ENCODE data around the gene ALKBH2. TPM values are rescaled to one million over a fixed set of nuclear protein-coding genes. Genes with fewer than 3 reads are reported as not detected.
A peak's percentile ranks its signal among the peaks of the same experiment; 100 is the strongest.

The ALKBH2 gene
- 10 to 100 TPM; 32.1 to 33.3 TPM for total RNA-seq

- Mint-ChIP-seq H3K27me3 (no peaks in the 10 kb centered on the region), H3K36me3 (ENCODE audit: low read depth) (peaks cover 18% of the 10 kb centered on the region), H3K4me1 (peaks cover 30% of the 10 kb centered on the region), H3K4me3 (peak within 1 kb of the TSS; percentile 86), H3K27ac (peak within 1 kb of the TSS; percentile 90), H3K9me3 (ENCODE audit: low read depth) (no peaks in the 10 kb centered on the region)
- ChIA-PET POLR2A (interaction anchor here (0.6 to 1.3 kb wide), 2 partner anchors 39 to 560 kb away, joined by 4 to 6 read pairs; no protein-coding TSS in a partner anchor), CTCF (interaction anchor here (0.6 to 2.3 kb wide), 31 partner anchors 9 to 708 kb away, joined by 3 to 14 read pairs (median 4); partner anchors contain the start of gene USP30)
- DNase-seq = peak; percentile 97
- ATAC-seq = peak; percentile 74
- intact Hi-C loops (cut with DNase I, micrococcal nuclease) = loop anchor here (1.0 to 10.0 kb wide), 17 partner anchors 41 to 1408 kb away; partner anchors contain the start of genes USP30 (in 2 of the 2), CORO1C (in 1 of the 2), FICD (in 1 of the 2) and ISCU (in 1 of the 2)
These were observed at the start of gene ALKBH2 for GRCh38 chr12:109093022-109093918. Gene ALKBH2, minus strand, starts transcription at chr12:109093472. Its CDS starts 686 bp downstream, at chr12:109092786.

DNA sequence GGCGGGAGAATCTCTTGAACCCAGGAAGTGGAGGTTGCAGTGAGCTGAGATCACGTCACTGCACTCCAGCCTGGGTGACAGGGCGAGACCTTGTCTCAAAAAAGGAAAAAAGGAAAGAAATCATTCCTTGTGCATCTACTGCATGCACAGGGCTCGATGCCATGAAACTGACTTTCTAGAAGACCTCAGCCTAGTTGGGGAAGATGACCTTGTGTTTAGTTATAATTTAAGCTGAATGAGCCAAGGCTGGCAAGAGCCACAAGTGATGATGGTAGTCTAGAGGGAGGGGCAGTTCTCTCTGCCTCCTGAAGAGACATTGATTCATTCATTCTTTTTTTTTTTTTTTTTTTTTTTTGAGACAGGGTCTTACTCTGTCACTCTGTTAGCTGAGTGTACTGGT, 47.3 kb upstream of the ALKBH2 start:
- H3K27me3 Mint-ChIP-seq = no peaks in the 10 kb centered on the region
- intact Hi-C loops (cut with DNase I, micrococcal nuclease) = no loop called here
- H3K36me3 Mint-ChIP-seq (ENCODE audit: low read depth) = no peaks in the 10 kb centered on the region
- no peak overlapping the region for H3K27ac Mint-ChIP-seq
- ATAC-seq (no peak), DNase-seq (no peak)
- no peak overlapping the region for H3K4me3 Mint-ChIP-seq
- ChIA-PET POLR2A (no interaction called here), CTCF (interaction anchor here (1.6 kb wide), 1 partner anchor 28 kb away, joined by 5 read pairs; no protein-coding TSS in a partner anchor)
- peaks cover 7% of the 10 kb centered on the region for H3K4me1 Mint-ChIP-seq
- no peaks in the 10 kb centered on the region for H3K9me3 Mint-ChIP-seq (ENCODE audit: low read depth)

DNA sequence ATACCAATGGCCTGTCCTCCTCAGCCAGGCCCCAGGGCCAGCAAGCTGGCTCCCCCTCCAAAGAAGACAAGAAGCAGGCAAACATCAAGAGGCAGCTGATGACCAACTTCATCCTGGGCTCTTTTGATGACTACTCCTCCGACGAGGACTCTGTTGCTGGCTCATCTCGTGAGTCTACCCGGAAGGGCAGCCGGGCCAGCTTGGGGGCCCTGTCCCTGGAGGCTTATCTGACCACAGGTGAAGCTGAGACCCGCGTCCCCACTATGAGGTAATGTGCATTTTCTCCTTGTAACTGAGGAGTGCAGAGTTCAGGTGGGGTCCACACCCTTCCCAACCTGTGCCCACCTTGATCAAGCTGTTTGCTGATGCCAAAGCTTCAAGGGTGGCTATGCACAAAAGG, 46.5 kb upstream of the ALKBH2 start:
- DNase-seq (no peak), ATAC-seq (no peak)
- ChIA-PET POLR2A (no interaction called here), CTCF (no interaction called here)
- H3K4me3 Mint-ChIP-seq = no peak overlapping the region
- peaks cover 7% of the 10 kb centered on the region for H3K4me1 Mint-ChIP-seq
- H3K36me3 Mint-ChIP-seq (ENCODE audit: low read depth) = peaks cover 1% of the 10 kb centered on the region
- no peaks in the 10 kb centered on the region for H3K9me3 Mint-ChIP-seq (ENCODE audit: low read depth)
- H3K27ac Mint-ChIP-seq = no peak overlapping the region
- no peaks in the 10 kb centered on the region for H3K27me3 Mint-ChIP-seq
- intact Hi-C loops (cut with DNase I, micrococcal nuclease) = no loop called here

- Mint-ChIP-seq H3K4me1 (peaks cover 7% of the 10 kb centered on the region), H3K9me3 (ENCODE audit: low read depth) (no peaks in the 10 kb centered on the region), H3K27me3 (no peaks in the 10 kb centered on the region), H3K27ac (no peak overlapping the region), H3K4me3 (no peak overlapping the region), H3K36me3 (ENCODE audit: low read depth) (peaks cover 1% of the 10 kb centered on the region)
- no peak for ATAC-seq
- ChIA-PET POLR2A (no interaction called here), CTCF (interaction anchor here (0.6 kb wide), 1 partner anchor 39 kb away, joined by 3 read pairs; no protein-coding TSS in a partner anchor)
- no peak for DNase-seq
- intact Hi-C loops (cut with DNase I, micrococcal nuclease) = no loop called here
These were observed 46.1 kb upstream of the ALKBH2 start for GRCh38 chr12:109139360-109139759.

DNA sequence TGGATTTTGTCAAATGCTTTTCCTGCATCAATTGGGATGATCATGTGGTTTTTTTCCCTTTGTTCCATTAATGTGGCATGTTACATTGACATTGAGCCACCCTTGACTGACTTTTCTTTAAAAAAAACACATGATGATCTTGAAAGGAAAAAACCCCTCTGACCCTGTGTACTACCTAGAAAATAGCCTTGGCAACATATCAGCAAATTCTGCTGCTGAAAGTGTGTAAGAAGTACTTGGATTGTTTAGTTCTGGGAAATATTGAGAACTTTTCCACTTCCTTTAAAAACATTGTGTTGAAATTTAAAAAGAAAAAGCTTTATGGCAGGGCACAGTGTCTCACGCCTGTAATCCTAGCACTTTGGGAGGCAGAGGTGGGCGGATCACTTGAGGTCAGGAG, 43.8 kb upstream of the ALKBH2 start:
- no peak overlapping the region for H3K27ac Mint-ChIP-seq
- ATAC-seq (no peak), DNase-seq (no peak)
- no peak overlapping the region for H3K4me3 Mint-ChIP-seq
- H3K27me3 Mint-ChIP-seq = no peaks in the 10 kb centered on the region
- CTCF ChIA-PET = interaction anchor here (0.6 to 0.7 kb wide), 3 partner anchors 27 to 502 kb away, joined by 3 read pairs; no protein-coding TSS in a partner anchor
- intact Hi-C loops (cut with DNase I, micrococcal nuclease) = no loop called here
- POLR2A ChIA-PET = no interaction called here
- no peaks in the 10 kb centered on the region for H3K4me1 Mint-ChIP-seq
- H3K9me3 Mint-ChIP-seq (ENCODE audit: low read depth) = no peaks in the 10 kb centered on the region
- H3K36me3 Mint-ChIP-seq (ENCODE audit: low read depth) = peaks cover 1% of the 10 kb centered on the region

- Mint-ChIP-seq H3K9me3 (ENCODE audit: low read depth) (no peaks in the 10 kb centered on the region), H3K27ac (no peak overlapping the region), H3K4me3 (no peak overlapping the region), H3K36me3 (ENCODE audit: low read depth) (peaks cover 1% of the 10 kb centered on the region), H3K27me3 (no peaks in the 10 kb centered on the region), H3K4me1 (no peaks in the 10 kb centered on the region)
- DNase-seq (peak; percentile 16), ATAC-seq (no peak)
- POLR2A ChIA-PET = no interaction called here
- intact Hi-C loops (cut with DNase I, micrococcal nuclease) = no loop called here
- CTCF ChIA-PET = interaction anchor here (1.5 kb wide), 1 partner anchor 23 kb away, joined by 5 read pairs; no protein-coding TSS in a partner anchor
These were observed 41.1 kb upstream of the ALKBH2 start for GRCh38 chr12:109134186-109134917.

GRCh38 chr12:109131154-109132050, 38.1 kb upstream of the ALKBH2 start:
- Mint-ChIP-seq H3K36me3 (ENCODE audit: low read depth) (peaks cover 1% of the 10 kb centered on the region), H3K27ac (no peak overlapping the region), H3K27me3 (no peaks in the 10 kb centered on the region), H3K4me1 (no peaks in the 10 kb centered on the region), H3K4me3 (no peak overlapping the region), H3K9me3 (ENCODE audit: low read depth) (no peaks in the 10 kb centered on the region)
- ChIA-PET POLR2A (no interaction called here), CTCF (interaction anchor here (0.6 to 0.8 kb wide), 4 partner anchors 29 to 359 kb away, joined by 3 to 4 read pairs (median 3); partner anchors contain the start of gene ALKBH2)
- intact Hi-C loops (cut with DNase I, micrococcal nuclease) = no loop called here
- no peak for DNase-seq
- ATAC-seq = no peak

DNA sequence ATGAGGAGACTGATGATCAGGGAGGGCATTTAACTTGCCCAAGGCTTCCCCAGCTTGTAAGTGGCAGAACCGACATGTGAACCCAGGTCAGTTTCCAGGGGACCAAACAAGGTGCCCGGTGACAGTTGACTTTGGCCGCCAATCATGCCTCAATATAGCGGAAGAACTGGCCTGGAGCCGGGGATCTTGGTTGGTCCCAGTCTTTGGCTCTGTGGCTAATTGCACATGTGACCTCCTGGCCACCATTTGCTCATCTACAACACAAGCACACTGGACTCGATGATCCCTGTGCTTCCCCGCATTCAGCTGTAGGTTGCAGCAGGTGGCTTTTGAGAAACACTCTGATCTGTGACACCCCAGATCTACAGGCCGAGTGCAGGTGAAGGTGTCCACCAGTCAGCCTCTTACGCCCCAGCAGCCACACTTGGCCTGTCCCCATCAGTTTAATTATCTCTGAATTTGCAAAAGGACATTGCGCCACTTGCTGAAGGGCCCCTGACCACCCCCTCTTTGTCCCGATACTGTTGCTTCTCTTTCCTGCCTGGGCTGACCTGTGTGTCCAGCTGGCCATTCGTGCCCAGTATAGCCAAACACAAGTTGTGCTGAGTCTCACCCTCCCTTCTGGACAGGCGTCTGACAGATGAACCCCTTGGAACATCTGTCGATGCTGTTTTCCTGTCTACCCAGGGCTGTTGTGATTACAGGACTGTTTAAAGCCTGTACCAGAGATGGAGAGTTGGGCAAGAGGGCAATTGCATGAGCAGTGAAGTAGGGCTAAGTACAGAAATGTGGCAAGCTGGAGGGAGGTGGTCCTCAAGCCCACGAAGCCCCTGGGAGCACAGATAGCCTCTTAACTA, 37.3 kb upstream of the ALKBH2 start:
- no peak for ATAC-seq

DNA sequence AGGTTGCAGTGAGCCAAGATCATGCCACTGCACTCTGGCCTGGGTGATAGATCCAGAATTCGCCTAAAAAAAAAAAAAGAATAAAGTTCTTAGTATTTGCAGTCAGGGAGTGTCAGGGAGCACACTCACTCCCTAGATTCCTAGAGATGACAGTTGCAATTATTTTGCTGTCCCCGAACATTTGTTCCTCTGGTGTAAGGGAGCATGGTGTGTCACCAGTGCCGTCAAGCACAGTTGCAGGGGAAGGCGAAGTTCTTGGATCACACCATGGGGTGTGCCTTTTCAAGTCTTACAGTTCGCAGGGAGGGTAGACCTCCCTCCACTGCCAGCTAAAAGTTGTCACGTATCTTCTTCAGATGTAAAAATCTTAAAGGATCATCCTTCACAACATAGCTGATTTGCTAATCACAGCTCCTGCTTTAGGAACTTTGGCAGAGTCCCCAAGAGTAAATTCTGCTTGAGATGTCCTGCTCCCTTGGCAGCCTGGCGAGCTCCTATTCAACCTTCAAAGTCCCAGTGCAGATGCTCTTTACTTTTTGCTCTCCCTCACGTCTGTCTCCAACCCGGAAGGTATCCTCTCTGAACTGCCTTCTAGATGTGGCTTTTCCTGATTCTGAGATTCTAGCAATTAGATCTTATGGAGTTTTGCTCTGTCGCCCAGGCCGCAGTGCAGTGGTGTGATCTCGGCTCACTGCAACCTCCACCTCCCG, 34.4 kb upstream of the ALKBH2 start:
- CTCF ChIA-PET = no interaction called here
- no peaks in the 10 kb centered on the region for H3K36me3 Mint-ChIP-seq (ENCODE audit: low read depth)
- ATAC-seq = no peak
- no peaks in the 10 kb centered on the region for H3K9me3 Mint-ChIP-seq (ENCODE audit: low read depth)
- no peak for DNase-seq
- POLR2A ChIA-PET = no interaction called here
- no peak overlapping the region for H3K27ac Mint-ChIP-seq
- no peak overlapping the region for H3K4me3 Mint-ChIP-seq
- no peaks in the 10 kb centered on the region for H3K27me3 Mint-ChIP-seq
- no peaks in the 10 kb centered on the region for H3K4me1 Mint-ChIP-seq
- intact Hi-C loops (cut with DNase I, micrococcal nuclease) = no loop called here

More for the DNA sequence above, 37.3 kb upstream of the ALKBH2 start:
- H3K27me3 Mint-ChIP-seq = no peaks in the 10 kb centered on the region
- H3K4me1 Mint-ChIP-seq = no peaks in the 10 kb centered on the region
- DNase-seq = no peak
- H3K36me3 Mint-ChIP-seq (ENCODE audit: low read depth) = peaks cover 1% of the 10 kb centered on the region
- H3K9me3 Mint-ChIP-seq (ENCODE audit: low read depth) = no peaks in the 10 kb centered on the region
- POLR2A ChIA-PET = no interaction called here
- H3K4me3 Mint-ChIP-seq = no peak overlapping the region
- CTCF ChIA-PET = interaction anchor here (0.7 kb wide), 2 partner anchors 38 to 327 kb away, joined by 3 to 4 read pairs; partner anchors contain the start of gene ALKBH2
- intact Hi-C loops (cut with DNase I, micrococcal nuclease) = no loop called here
- no peak overlapping the region for H3K27ac Mint-ChIP-seq

DNA sequence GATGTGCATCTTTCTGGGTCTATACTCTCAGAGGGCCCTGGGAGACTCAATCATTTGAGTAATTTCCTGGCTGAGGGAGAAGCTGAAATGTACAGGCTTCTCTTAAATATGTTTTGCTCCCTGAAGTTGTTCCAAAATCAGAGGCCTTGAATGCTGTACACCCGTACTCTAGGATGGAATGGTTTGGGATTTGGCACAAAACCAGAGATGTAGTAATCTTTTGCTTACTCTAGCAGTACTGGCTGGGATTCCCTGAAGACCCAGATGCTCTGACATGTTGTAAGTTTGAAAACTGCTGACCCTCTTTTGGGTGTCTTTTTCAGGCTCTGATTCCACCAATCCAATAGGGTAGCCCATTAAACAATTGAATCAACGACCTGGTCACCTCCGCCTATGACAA, 33.5 kb upstream of the ALKBH2 start:
- POLR2A ChIA-PET = no interaction called here
- Mint-ChIP-seq H3K4me3 (no peak overlapping the region), H3K9me3 (ENCODE audit: low read depth) (no peaks in the 10 kb centered on the region), H3K27me3 (no peaks in the 10 kb centered on the region), H3K4me1 (no peaks in the 10 kb centered on the region), H3K27ac (no peak overlapping the region), H3K36me3 (ENCODE audit: low read depth) (no peaks in the 10 kb centered on the region)
- CTCF ChIA-PET = interaction anchor here (1.3 kb wide), 1 partner anchor 15 kb away, joined by 5 read pairs; no protein-coding TSS in a partner anchor
- intact Hi-C loops (cut with DNase I, micrococcal nuclease) = no loop called here
- no peak for DNase-seq
- no peak for ATAC-seq

Measured in activated CD4-positive, alpha-beta T cell treated with anti-CD3 and anti-CD28 coated beads for 36 hours (primary cell).